Measurements from ENCODE around the gene SPATS2.

Gene SPATS2

GRCh38 chr12:49336645-49337584, 30.3 kb upstream of the SPATS2 start, which contains the start of gene C1QL4:
Gene C1QL4, minus strand, starts transcription at chr12:49337188. Its CDS starts 711 bp downstream, at chr12:49336477.
- Histone ChIP-seq H3K36me3 (ENCODE audit: insufficient read depth, low read length) (no peaks in the 10 kb centered on the region), H3K79me2 (ENCODE audit: control insufficient read depth, insufficient read depth, low read length, unreplicated experiment) (no peaks in the 10 kb centered on the region), H3K4me1 (ENCODE audit: control insufficient read depth, insufficient read depth, low read length, unreplicated experiment) (no peaks in the 10 kb centered on the region), H3K4me3 (ENCODE audit: low read depth, low read length) (peak within 1 kb of the TSS; percentile 55), H3K27me3 (ENCODE audit: insufficient read depth, low read length) (peaks cover 44% of the 10 kb centered on the region), H3K27ac (ENCODE audit: low read depth, low read length) (no peak within 1 kb of the TSS), H2AFZ (ENCODE audit: low read length, unreplicated experiment) (peak within 1 kb of the TSS; percentile 68)

GRCh38 chr12:49338830-49339463, 28.3 kb upstream of the SPATS2 start:
- Histone ChIP-seq H3K27ac (ENCODE audit: low read depth, low read length) (no peak overlapping the region), H3K4me1 (ENCODE audit: control insufficient read depth, insufficient read depth, low read length, unreplicated experiment) (peaks cover 6% of the 10 kb centered on the region), H3K27me3 (ENCODE audit: insufficient read depth, low read length) (peaks cover 63% of the 10 kb centered on the region), H3K4me3 (ENCODE audit: low read depth, low read length) (no peak overlapping the region), H3K79me2 (ENCODE audit: control insufficient read depth, insufficient read depth, low read length, unreplicated experiment) (no peaks in the 10 kb centered on the region), H2AFZ (ENCODE audit: low read length, unreplicated experiment) (no peak overlapping the region), H3K36me3 (ENCODE audit: insufficient read depth, low read length) (no peaks in the 10 kb centered on the region)

- no peaks in the 10 kb centered on the region for H3K79me2 ChIP-seq (ENCODE audit: control insufficient read depth, insufficient read depth, low read length, unreplicated experiment)
- H3K36me3 ChIP-seq (ENCODE audit: insufficient read depth, low read length) = no peaks in the 10 kb centered on the region
- H3K4me3 ChIP-seq (ENCODE audit: low read depth, low read length) = no peak overlapping the region
- H3K27me3 ChIP-seq (ENCODE audit: insufficient read depth, low read length) = peaks cover 66% of the 10 kb centered on the region
- peaks cover 6% of the 10 kb centered on the region for H3K4me1 ChIP-seq (ENCODE audit: control insufficient read depth, insufficient read depth, low read length, unreplicated experiment)
- no peak overlapping the region for H2AFZ ChIP-seq (ENCODE audit: low read length, unreplicated experiment)
- H3K27ac ChIP-seq (ENCODE audit: low read depth, low read length) = no peak overlapping the region
Observed at GRCh38 chr12:49339464-49339861, 27.8 kb upstream of the SPATS2 start.

- Histone ChIP-seq H3K4me1 (ENCODE audit: control insufficient read depth, insufficient read depth, low read length, unreplicated experiment) (peaks cover 6% of the 10 kb centered on the region), H2AFZ (ENCODE audit: low read length, unreplicated experiment) (no peak overlapping the region), H3K27me3 (ENCODE audit: insufficient read depth, low read length) (peaks cover 68% of the 10 kb centered on the region), H3K79me2 (ENCODE audit: control insufficient read depth, insufficient read depth, low read length, unreplicated experiment) (no peaks in the 10 kb centered on the region), H3K4me3 (ENCODE audit: low read depth, low read length) (no peak overlapping the region), H3K36me3 (ENCODE audit: insufficient read depth, low read length) (no peaks in the 10 kb centered on the region), H3K27ac (ENCODE audit: low read depth, low read length) (no peak overlapping the region)
Observed at GRCh38 chr12:49340095-49340870, 27.0 kb upstream of the SPATS2 start.

DNA sequence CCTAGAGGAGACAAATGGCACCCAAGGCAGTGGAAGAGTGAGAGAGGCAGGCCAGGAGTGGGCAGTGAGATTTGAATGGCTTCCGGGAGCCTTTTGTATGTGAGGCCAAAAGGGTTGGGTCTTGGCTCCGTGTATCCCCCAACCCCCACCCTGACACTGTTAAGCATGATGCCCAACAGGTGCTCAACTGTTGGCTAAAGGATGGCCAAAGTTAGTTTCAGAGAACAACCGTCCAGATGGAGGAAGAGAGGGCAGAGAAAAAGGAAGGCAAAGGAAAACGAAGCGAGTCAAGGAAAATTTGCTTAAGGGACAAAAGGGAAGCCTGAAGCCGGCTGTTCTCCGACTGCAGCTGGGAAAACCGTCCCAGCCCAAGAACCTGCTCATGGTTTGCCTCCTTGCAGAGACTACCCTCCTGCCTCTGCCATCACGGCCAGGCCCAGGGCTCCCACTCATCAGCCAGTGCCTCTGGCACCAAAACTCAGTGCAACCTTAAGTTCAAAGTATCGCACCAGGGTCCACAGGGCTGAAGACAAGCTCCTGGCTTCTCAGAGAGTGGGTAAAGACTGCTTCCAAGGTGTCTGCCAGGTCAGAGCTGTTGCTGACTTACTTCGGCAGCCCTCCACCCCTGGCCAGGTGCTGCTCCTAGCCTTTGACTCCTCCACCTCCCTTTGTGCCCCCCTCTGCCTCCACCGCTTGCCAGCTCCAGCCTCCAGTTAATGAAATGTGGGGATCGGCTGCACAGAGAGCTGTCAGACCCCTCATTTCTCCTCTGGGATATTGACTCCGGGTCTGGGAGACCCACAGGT, 26.1 kb upstream of the SPATS2 start:
- peaks cover 68% of the 10 kb centered on the region for H3K27me3 ChIP-seq (ENCODE audit: insufficient read depth, low read length)
- H2AFZ ChIP-seq (ENCODE audit: low read length, unreplicated experiment) = no peak overlapping the region
- no peak overlapping the region for H3K4me3 ChIP-seq (ENCODE audit: low read depth, low read length)
- H3K36me3 ChIP-seq (ENCODE audit: insufficient read depth, low read length) = no peaks in the 10 kb centered on the region
- H3K27ac ChIP-seq (ENCODE audit: low read depth, low read length) = no peak overlapping the region
- peaks cover 6% of the 10 kb centered on the region for H3K4me1 ChIP-seq (ENCODE audit: control insufficient read depth, insufficient read depth, low read length, unreplicated experiment)
- no peaks in the 10 kb centered on the region for H3K79me2 ChIP-seq (ENCODE audit: control insufficient read depth, insufficient read depth, low read length, unreplicated experiment)

DNA sequence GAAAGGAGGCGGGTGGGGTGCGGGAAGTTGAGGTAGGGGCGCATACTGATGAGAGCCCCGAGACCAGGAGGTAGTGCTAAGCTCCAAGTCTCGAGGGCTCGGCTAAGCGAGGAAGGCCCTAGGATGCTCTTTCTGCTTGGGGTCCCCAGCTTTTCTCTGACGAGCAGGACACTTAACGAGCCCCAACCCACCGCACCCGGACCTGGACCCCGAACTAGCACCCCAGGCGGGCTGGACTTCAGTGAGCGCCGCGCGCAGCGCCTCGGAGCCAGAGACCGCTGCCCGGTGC, 25.5 kb upstream of the SPATS2 start:
- Histone ChIP-seq H3K27ac (ENCODE audit: low read depth, low read length) (no peak overlapping the region), H3K79me2 (ENCODE audit: control insufficient read depth, insufficient read depth, low read length, unreplicated experiment) (no peaks in the 10 kb centered on the region), H2AFZ (ENCODE audit: low read length, unreplicated experiment) (no peak overlapping the region), H3K27me3 (ENCODE audit: insufficient read depth, low read length) (peaks cover 68% of the 10 kb centered on the region), H3K4me1 (ENCODE audit: control insufficient read depth, insufficient read depth, low read length, unreplicated experiment) (peaks cover 11% of the 10 kb centered on the region), H3K4me3 (ENCODE audit: low read depth, low read length) (peak overlapping the region; percentile 73), H3K36me3 (ENCODE audit: insufficient read depth, low read length) (no peaks in the 10 kb centered on the region)

DNA sequence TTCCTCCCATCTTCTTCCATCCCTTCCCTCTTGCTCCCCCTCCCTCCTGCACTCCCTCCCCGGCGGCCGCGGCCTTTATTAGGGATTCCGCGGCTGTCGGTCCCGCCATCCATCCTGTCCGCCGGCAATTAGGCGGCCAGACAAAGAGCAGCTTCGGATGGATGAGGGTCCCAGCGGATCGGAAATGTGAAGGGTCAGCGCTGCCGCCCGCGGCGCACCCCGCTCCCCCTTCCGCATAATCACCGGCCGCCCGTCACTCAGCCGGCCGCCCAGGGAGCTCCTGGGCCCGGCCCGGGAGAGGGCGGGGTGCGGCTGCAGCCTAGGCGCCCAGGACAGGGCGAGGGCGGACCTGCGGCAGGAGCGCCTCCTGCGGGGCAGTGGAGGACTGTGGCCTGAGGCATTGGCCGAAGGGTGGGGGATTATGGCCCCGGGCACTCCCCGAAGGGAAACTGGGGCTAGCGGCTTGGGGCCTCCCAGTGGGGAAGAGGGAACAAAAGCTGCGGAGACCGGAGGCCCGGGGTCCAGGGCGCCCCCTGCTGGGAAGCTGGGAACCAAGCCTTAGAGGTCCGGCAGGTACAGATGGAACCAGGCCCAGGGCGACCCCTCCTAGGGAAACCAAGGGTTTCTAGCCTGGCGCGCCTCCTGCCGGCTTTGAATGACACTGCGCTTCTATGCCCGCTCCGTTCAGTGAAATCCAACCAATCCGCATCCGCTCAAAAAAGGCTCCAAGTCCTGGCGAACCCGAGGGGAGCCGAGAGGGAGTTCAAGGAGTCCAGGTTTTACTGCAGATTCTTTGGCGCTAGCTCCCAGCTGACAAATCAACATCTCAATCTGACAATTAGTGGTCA, 25.0 kb upstream of the SPATS2 start:
- Histone ChIP-seq H3K36me3 (ENCODE audit: insufficient read depth, low read length) (no peaks in the 10 kb centered on the region), H3K27ac (ENCODE audit: low read depth, low read length) (no peak overlapping the region), H2AFZ (ENCODE audit: low read length, unreplicated experiment) (peak overlapping the region; percentile 61), H3K4me1 (ENCODE audit: control insufficient read depth, insufficient read depth, low read length, unreplicated experiment) (peaks cover 16% of the 10 kb centered on the region), H3K79me2 (ENCODE audit: control insufficient read depth, insufficient read depth, low read length, unreplicated experiment) (no peaks in the 10 kb centered on the region), H3K27me3 (ENCODE audit: insufficient read depth, low read length) (peaks cover 71% of the 10 kb centered on the region), H3K4me3 (ENCODE audit: low read depth, low read length) (peak overlapping the region; percentile 73)

DNA sequence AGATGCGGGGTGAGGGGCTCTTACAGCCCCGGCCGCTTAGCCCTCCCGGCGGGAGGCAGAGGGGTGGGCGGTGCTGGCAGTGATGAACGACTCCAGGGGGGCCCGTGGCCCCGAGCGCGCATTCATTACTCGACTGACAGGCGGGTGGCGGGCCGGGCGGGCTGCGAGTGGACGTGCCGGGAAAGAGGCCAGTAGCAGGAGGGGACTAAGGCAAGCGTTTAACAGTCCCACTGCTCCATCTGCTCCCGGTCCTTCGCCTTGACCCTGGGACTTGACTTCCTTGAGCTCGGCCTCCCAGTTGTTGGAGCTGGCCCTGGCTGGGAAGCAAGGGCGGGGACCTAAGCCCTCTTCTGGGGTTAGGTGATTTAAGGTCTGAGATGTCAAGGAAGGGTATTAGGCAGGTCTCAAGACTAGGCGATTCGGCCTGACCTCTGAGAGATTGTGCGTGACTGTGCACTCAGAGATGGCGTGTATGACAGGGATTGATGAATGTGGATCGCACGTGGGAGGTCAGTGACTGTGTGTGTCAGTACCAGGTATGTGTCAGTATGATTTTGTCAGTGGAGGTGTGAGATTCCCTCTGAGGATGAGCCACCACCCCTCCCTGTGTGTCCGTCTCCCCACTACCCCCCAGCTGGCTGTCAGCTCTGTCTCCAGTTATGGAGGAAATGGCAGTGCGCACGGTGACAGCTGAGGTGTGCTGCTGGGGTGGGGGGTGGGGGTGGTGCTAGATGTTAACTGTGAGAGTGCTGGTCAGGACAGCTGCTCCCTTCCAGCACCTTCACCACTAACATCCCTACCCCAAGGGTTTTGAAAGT, 24.1 kb upstream of the SPATS2 start:
- Histone ChIP-seq H2AFZ (ENCODE audit: low read length, unreplicated experiment) (peak overlapping the region; percentile 61), H3K79me2 (ENCODE audit: control insufficient read depth, insufficient read depth, low read length, unreplicated experiment) (no peaks in the 10 kb centered on the region), H3K4me3 (ENCODE audit: low read depth, low read length) (peak overlapping the region; percentile 73), H3K36me3 (ENCODE audit: insufficient read depth, low read length) (no peaks in the 10 kb centered on the region), H3K4me1 (ENCODE audit: control insufficient read depth, insufficient read depth, low read length, unreplicated experiment) (peaks cover 23% of the 10 kb centered on the region), H3K27me3 (ENCODE audit: insufficient read depth, low read length) (peaks cover 67% of the 10 kb centered on the region), H3K27ac (ENCODE audit: low read depth, low read length) (no peak overlapping the region)

- no peak overlapping the region for H3K4me3 ChIP-seq (ENCODE audit: low read depth, low read length)
- no peaks in the 10 kb centered on the region for H3K36me3 ChIP-seq (ENCODE audit: insufficient read depth, low read length)
- no peak overlapping the region for H3K27ac ChIP-seq (ENCODE audit: low read depth, low read length)
- peaks cover 30% of the 10 kb centered on the region for H3K4me1 ChIP-seq (ENCODE audit: control insufficient read depth, insufficient read depth, low read length, unreplicated experiment)
- H3K79me2 ChIP-seq (ENCODE audit: control insufficient read depth, insufficient read depth, low read length, unreplicated experiment) = no peaks in the 10 kb centered on the region
- H2AFZ ChIP-seq (ENCODE audit: low read length, unreplicated experiment) = no peak overlapping the region
- H3K27me3 ChIP-seq (ENCODE audit: insufficient read depth, low read length) = peaks cover 67% of the 10 kb centered on the region
Observed at GRCh38 chr12:49344486-49345050, 22.7 kb upstream of the SPATS2 start.

Measured in ACC112 (cell line).